ENCODE measurements around the gene PCNX3. TPM values are rescaled to one million over a fixed set of nuclear protein-coding genes. Genes with fewer than 3 reads are reported as not detected.
"Not testable (repeated sequence)": the region's sequence is repeated elsewhere in the genome, so short reads cannot be mapped to it uniquely, and the experiment has no call there.

The PCNX3 gene
- total and polyA plus RNA-seq, 7 experiments from 2014 or later: 2.2 to 64.9 (median 54.9) TPM

DNA sequence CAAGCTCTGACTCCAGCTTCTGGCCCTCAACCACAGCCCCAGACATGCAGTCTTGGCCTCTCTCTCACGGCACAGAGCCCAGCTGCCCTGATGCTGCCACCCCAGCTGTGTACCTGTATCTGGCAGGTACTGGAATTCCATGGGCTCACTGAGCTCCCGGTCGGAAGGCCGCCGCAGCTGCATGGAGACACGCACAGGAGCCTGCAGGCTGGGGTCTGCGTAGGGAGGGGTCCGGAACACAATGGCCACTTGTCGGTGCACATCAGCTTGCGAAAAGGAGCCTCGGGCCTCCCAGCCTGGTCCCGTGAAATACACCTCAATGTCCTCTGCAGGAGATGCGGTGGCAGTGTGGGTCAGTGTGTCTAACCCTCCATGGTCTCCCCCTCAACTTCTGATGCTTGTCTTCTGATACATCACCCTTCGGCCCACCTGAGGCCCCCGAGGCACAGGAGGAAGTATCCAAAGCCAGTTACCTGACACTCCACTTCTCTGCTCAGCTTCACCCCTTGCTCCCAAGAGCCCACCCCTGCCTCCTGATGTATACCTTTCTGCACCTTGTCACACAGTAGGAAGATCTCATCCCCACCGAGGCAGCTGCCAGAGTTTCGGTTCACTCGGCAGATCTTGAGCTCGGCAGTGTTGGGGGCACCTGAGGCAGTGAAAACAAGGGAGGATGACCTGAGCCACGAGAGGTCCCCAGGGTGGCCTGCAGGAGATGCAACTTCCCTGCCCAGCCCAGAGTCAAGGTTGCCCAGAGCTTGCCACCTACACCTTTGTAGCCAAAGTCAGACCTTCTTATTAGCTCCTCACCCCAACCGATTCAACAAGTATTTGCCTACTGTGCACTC, 42.8 kb downstream of the PCNX3 start:
- POLR2A ChIA-PET: interaction anchor here (0.7 to 11.6 kb wide), 4 partner anchors 8 to 43 kb away, joined by 3 to 227 read pairs (median 5); partner anchors contain the start of genes PCNX3 and SIPA1
- Mint-ChIP-seq H3K4me1 (peaks cover 30 to 65% (median 55%) of the 10 kb centered on the region in 7 donors), H3K27ac (peak overlapping the region in 8 of 9 donors; percentile 20 to 81 (median 55)), H3K4me3 (peak overlapping the region in 2 of 10 donors; percentile 6 to 10), H3K9me3 (peaks cover 0 to 2% (median 0%) of the 10 kb centered on the region in 11 donors), H3K27me3 (no peaks in the 10 kb centered on the region), H3K36me3 (peaks cover 18 to 41% (median 28%) of the 10 kb centered on the region in 5 donors)
- Histone ChIP-seq H3K27me3 (ENCODE audit: control insufficient read depth in 2 of 2, insufficient read depth in 2 of 2, low read length in 2 of 2) (no peaks in the 10 kb centered on the region), H3K36me3 (ENCODE audit: control insufficient read depth in 2 of 3, insufficient read depth in 3 of 3, low read length in 3 of 3) (peaks cover 32 to 82% (median 38%) of the 10 kb centered on the region in 3 experiments), H3K4me1 (ENCODE audit: control insufficient read depth in 2 of 2, insufficient read depth in 2 of 2, low read length in 2 of 2) (peaks cover 29 to 38% of the 10 kb centered on the region in 2 donors), H3K4me3 (ENCODE audit: low read length) (no peak overlapping the region), H3K27ac (ENCODE audit: low read depth, low read length) (no peak overlapping the region), H3K9me3 (ENCODE audit: control insufficient read depth in 2 of 3, low read length in 3 of 3) (no peaks in the 10 kb centered on the region)
- DNase-seq (no peak), ATAC-seq (no peak)
- intact Hi-C loops (cut with micrococcal nuclease): no loop called here
- CTCF ChIA-PET: interaction anchor here (1.2 kb wide), 1 partner anchor 32 kb away, joined by 4 read pairs; no protein-coding TSS in a partner anchor

DNA sequence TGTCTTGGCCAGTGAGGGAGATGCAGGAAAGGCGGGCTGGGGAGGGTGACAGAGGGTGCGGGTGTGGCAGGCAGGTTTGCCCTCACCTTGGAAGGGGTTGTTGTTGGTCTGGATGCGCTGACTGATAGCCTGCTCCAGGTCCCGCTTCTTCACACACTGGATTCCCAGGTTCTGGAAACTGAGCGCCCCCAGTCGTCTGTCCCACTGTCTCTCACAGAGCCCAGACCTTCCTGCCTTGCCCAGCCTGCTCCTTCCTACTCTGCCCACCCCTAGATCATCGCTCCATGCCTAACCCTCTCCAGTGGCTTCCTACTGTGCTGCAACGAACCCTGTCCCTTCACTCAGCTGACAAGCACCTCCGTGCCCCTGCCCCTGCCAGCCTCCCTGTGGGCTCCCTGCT, 44.5 kb downstream of the PCNX3 start:
- Mint-ChIP-seq H3K36me3 (peaks cover 18 to 38% (median 25%) of the 10 kb centered on the region in 5 donors), H3K4me1 (peaks cover 24 to 63% (median 50%) of the 10 kb centered on the region in 7 donors)
- H3K36me3 ChIP-seq (ENCODE audit: control insufficient read depth in 2 of 3, insufficient read depth in 3 of 3, low read length in 3 of 3): peaks cover 25 to 71% (median 36%) of the 10 kb centered on the region in 3 experiments

GRCh38 chr11:65660908-65661307, 45.3 kb downstream of the PCNX3 start:
- H3K4me3 ChIP-seq (ENCODE audit: low read length); ATAC-seq; intact Hi-C loops (cut with micrococcal nuclease); H3K9me3 ChIP-seq (ENCODE audit: control insufficient read depth in 2 of 3, low read length in 3 of 3); H3K9me3 Mint-ChIP-seq; DNase-seq; H3K27me3 ChIP-seq (ENCODE audit: control insufficient read depth in 2 of 2, insufficient read depth in 2 of 2, low read length in 2 of 2); H3K27me3 Mint-ChIP-seq: not testable (repeated sequence)
- H3K4me3 Mint-ChIP-seq: peak overlapping the region; percentile 57 to 91 (median 83)
- Histone ChIP-seq H3K36me3 (ENCODE audit: control insufficient read depth in 2 of 3, insufficient read depth in 3 of 3, low read length in 3 of 3) (peaks cover 25 to 62% (median 27%) of the 10 kb centered on the region in 3 experiments), H3K27ac (ENCODE audit: low read depth, low read length) (peak overlapping the region; percentile 99), H3K4me1 (ENCODE audit: control insufficient read depth in 2 of 2, insufficient read depth in 2 of 2, low read length in 2 of 2) (peaks cover 20 to 33% of the 10 kb centered on the region in 2 donors)
- peaks cover 21 to 58% (median 46%) of the 10 kb centered on the region in 7 donors for H3K4me1 Mint-ChIP-seq
- POLR2A ChIA-PET: interaction anchor here (0.5 to 4.9 kb wide), 6 partner anchors 9 to 228 kb away, joined by 3 to 88 read pairs (median 26); partner anchors contain the start of genes MAP3K11, PCNX3 and SIPA1
- peaks cover 18 to 34% (median 22%) of the 10 kb centered on the region in 5 donors for H3K36me3 Mint-ChIP-seq
- CTCF ChIA-PET: interaction anchor here (0.6 to 0.7 kb wide), 2 partner anchors 8 to 119 kb away, joined by 3 read pairs; no protein-coding TSS in a partner anchor
- peak overlapping the region in 8 of 9 donors; percentile 29 to 93 (median 82) for H3K27ac Mint-ChIP-seq

More for the DNA sequence above, 44.5 kb downstream of the PCNX3 start:
- Mint-ChIP-seq H3K27ac (peak overlapping the region in 8 of 9 donors; percentile 37 to 86 (median 74)), H3K27me3 (no peaks in the 10 kb centered on the region), H3K9me3 (no peaks in the 10 kb centered on the region), H3K4me3 (peak overlapping the region in 8 of 10 donors; percentile 22 to 64 (median 51))
- Histone ChIP-seq H3K9me3 (ENCODE audit: control insufficient read depth in 2 of 3, low read length in 3 of 3) (no peaks in the 10 kb centered on the region), H3K27me3 (ENCODE audit: control insufficient read depth in 2 of 2, insufficient read depth in 2 of 2, low read length in 2 of 2) (no peaks in the 10 kb centered on the region), H3K4me3 (ENCODE audit: low read length) (no peak overlapping the region), H3K4me1 (ENCODE audit: control insufficient read depth in 2 of 2, insufficient read depth in 2 of 2, low read length in 2 of 2) (peaks cover 20 to 30% of the 10 kb centered on the region in 2 donors), H3K27ac (ENCODE audit: low read depth, low read length) (peak overlapping the region; percentile 99)
- intact Hi-C loops (cut with micrococcal nuclease): no loop called here
- DNase-seq (no peak), ATAC-seq (no peak)
- ChIA-PET CTCF (interaction anchor here (0.6 kb wide), 1 partner anchor 136 kb away, joined by 3 read pairs; no protein-coding TSS in a partner anchor), POLR2A (interaction anchor here (0.6 to 4.9 kb wide), 4 partner anchors 9 to 189 kb away, joined by 3 to 88 read pairs (median 59); partner anchors contain the start of genes MAP3K11, PCNX3 and SIPA1)

GRCh38 chr11:65661599-65662246, 46.1 kb downstream of the PCNX3 start:
- peak in 1 of 9 donors; percentile 16 for DNase-seq
- no peaks in the 10 kb centered on the region for H3K27me3 ChIP-seq (ENCODE audit: control insufficient read depth in 2 of 2, insufficient read depth in 2 of 2, low read length in 2 of 2)
- H3K9me3 ChIP-seq (ENCODE audit: control insufficient read depth in 2 of 3, low read length in 3 of 3): no peaks in the 10 kb centered on the region
- no peak for ATAC-seq
- Mint-ChIP-seq H3K27ac (peak overlapping the region in 8 of 9 donors; percentile 75 to 93 (median 83)), H3K36me3 (peaks cover 14 to 28% (median 19%) of the 10 kb centered on the region in 5 donors), H3K9me3 (no peaks in the 10 kb centered on the region), H3K4me3 (peak overlapping the region; percentile 69 to 91 (median 84)), H3K27me3 (no peaks in the 10 kb centered on the region), H3K4me1 (peaks cover 15 to 51% (median 39%) of the 10 kb centered on the region in 7 donors)
- peak overlapping the region; percentile 85 for H3K4me3 ChIP-seq (ENCODE audit: low read length)
- H3K36me3 ChIP-seq (ENCODE audit: control insufficient read depth in 2 of 3, insufficient read depth in 3 of 3, low read length in 3 of 3): peaks cover 25 to 55% (median 25%) of the 10 kb centered on the region in 3 experiments
- intact Hi-C loops (cut with micrococcal nuclease): loop anchor here (1.0 to 2.0 kb wide), 4 partner anchors 8 to 197 kb away; partner anchors contain the start of genes CFL1 (in 2 of the 2) and KAT5 (in 1 of the 2)
- CTCF ChIA-PET: interaction anchor here (0.7 kb wide), 1 partner anchor 8 kb away, joined by 3 read pairs; no protein-coding TSS in a partner anchor
- POLR2A ChIA-PET: interaction anchor here (0.6 to 4.9 kb wide), 12 partner anchors 9 to 212 kb away, joined by 3 to 88 read pairs (median 4); partner anchors contain the start of genes EHBP1L1, MAP3K11, PCNX3 and SIPA1
- peaks cover 20 to 33% of the 10 kb centered on the region in 2 donors for H3K4me1 ChIP-seq (ENCODE audit: control insufficient read depth in 2 of 2, insufficient read depth in 2 of 2, low read length in 2 of 2)
- H3K27ac ChIP-seq (ENCODE audit: low read depth, low read length): peak overlapping the region; percentile 99

DNA sequence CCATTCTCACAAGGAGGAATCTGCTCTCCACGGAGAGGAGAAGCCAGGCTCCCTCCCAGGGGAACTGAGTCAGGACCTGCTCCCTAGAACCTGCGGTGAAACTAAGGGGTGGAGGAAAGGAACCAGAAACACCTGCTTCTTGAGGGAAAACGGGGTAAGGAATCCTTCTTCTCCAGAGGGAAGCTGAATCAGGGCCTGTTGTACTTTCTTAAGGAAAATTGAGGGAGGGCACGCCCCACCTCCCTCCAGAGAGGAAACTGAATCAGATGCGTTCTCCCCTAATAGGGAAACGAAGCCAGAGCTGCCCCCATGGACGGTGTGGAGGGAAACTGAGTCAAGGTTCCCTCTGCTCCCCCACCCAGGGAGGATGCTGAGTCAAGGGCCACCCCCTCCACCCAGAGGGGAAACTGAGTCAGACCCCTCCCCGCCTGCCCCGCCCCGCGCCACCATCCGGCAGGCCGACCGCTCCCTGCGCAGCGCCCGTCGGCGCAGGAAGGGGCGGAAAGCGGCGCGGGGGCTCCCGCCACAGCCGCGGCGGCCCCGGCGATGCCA, 46.7 kb downstream of the PCNX3 start:
- no peak for ATAC-seq

More for the DNA sequence above, 46.7 kb downstream of the PCNX3 start:
- Histone ChIP-seq H3K27ac (ENCODE audit: low read depth, low read length) (peak overlapping the region; percentile 99), H3K36me3 (ENCODE audit: control insufficient read depth in 2 of 3, insufficient read depth in 3 of 3, low read length in 3 of 3) (peaks cover 21 to 49% (median 21%) of the 10 kb centered on the region in 3 experiments), H3K4me1 (ENCODE audit: control insufficient read depth in 2 of 2, insufficient read depth in 2 of 2, low read length in 2 of 2) (peaks cover 20 to 33% of the 10 kb centered on the region in 2 donors), H3K27me3 (ENCODE audit: control insufficient read depth in 2 of 2, insufficient read depth in 2 of 2, low read length in 2 of 2) (no peaks in the 10 kb centered on the region), H3K4me3 (ENCODE audit: low read length) (peak overlapping the region; percentile 85), H3K9me3 (ENCODE audit: control insufficient read depth in 2 of 3, low read length in 3 of 3) (no peaks in the 10 kb centered on the region)
- peaks cover 10 to 22% (median 18%) of the 10 kb centered on the region in 5 donors for H3K36me3 Mint-ChIP-seq
- peak overlapping the region in 8 of 9 donors; percentile 70 to 93 (median 83) for H3K27ac Mint-ChIP-seq
- H3K27me3 Mint-ChIP-seq: no peaks in the 10 kb centered on the region
- CTCF ChIA-PET: interaction anchor here (0.7 to 0.9 kb wide), 2 partner anchors 8 to 47 kb away, joined by 3 read pairs; partner anchors contain the start of gene PCNX3
- no peak for DNase-seq
- intact Hi-C loops (cut with micrococcal nuclease): loop anchor here (1.0 to 2.0 kb wide), 4 partner anchors 9 to 196 kb away; partner anchors contain the start of genes CFL1 (in 2 of the 2) and KAT5 (in 1 of the 2)
- POLR2A ChIA-PET: interaction anchor here (0.6 to 4.9 kb wide), 20 partner anchors 7 to 240 kb away, joined by 3 to 88 read pairs (median 4); partner anchors contain the start of genes CFL1, EHBP1L1, FAM89B and KAT5
- no peaks in the 10 kb centered on the region for H3K9me3 Mint-ChIP-seq
- H3K4me1 Mint-ChIP-seq: peaks cover 15 to 46% (median 36%) of the 10 kb centered on the region in 7 donors
- H3K4me3 Mint-ChIP-seq: peak overlapping the region; percentile 69 to 91 (median 84)
